ENCODE data around the gene ST6GAL1.

Gene ST6GAL1

GRCh38 chr3:186915806-186916796, 14.2 kb upstream of the ST6GAL1 start:
- Histone ChIP-seq H4K91ac (ENCODE audit: low read length) (no peak overlapping the region), H2BK120ac (ENCODE audit: low read depth, low read length) (no peak overlapping the region), H3K4me2 (ENCODE audit: low read length, poor library complexity, severe bottlenecking) (no peak overlapping the region), H3K4me3 (ENCODE audit: insufficient read depth in 1 of 2, low read depth in 1 of 2, low read length in 2 of 2) (no peak overlapping the region), H3K23ac (ENCODE audit: low read length in 2 of 2) (no peak overlapping the region), H3K14ac (ENCODE audit: low read length in 2 of 2) (no peak overlapping the region), H2BK12ac (ENCODE audit: low read length in 2 of 2) (no peak overlapping the region), H3K36me3 (ENCODE audit: control insufficient read depth in 1 of 2, insufficient read depth in 2 of 2, low read depth in 1 of 2, low read length in 2 of 2) (no peaks in the 10 kb centered on the region), H3K27ac (ENCODE audit: low read length, poor library complexity, severe bottlenecking) (no peak overlapping the region), H3K79me1 (replicated peaks; ENCODE audit: low read length, poor library complexity, severe bottlenecking) (no peaks in the 10 kb centered on the region), H3K27me3 (ENCODE audit: control insufficient read depth in 1 of 2, insufficient read depth in 1 of 2, low read length in 2 of 2) (peaks cover 0 to 16% of the 10 kb centered on the region in 2 experiments), H3K4me1 (ENCODE audit: control insufficient read depth, insufficient read depth, low read depth, low read length) (peaks cover 10% of the 10 kb centered on the region), H4K8ac (ENCODE audit: low read length) (no peak overlapping the region), H3K4ac (ENCODE audit: low read depth in 1 of 2, low read length in 2 of 2) (no peak overlapping the region), H2AFZ (ENCODE audit: low read depth, low read length) (no peak overlapping the region), H3K9me3 (ENCODE audit: control insufficient read depth, low read length) (no peaks in the 10 kb centered on the region), H2BK15ac (ENCODE audit: low read depth, poor library complexity, severe bottlenecking) (no peak overlapping the region), H2BK5ac (ENCODE audit: low read depth, low read length, poor library complexity, severe bottlenecking) (no peak overlapping the region), H3K9ac (ENCODE audit: low read length) (no peak overlapping the region), H3K18ac (ENCODE audit: low read depth in 1 of 2, low read length in 2 of 2) (no peak overlapping the region), H2AK5ac (ENCODE audit: low read length, severe bottlenecking) (peak overlapping the region; percentile 56)
- 83% methylated on average over 7 of the region's 11 CpGs for WGBS
- DNase-seq = no peak

GRCh38 chr3:186917512-186918312, 12.6 kb upstream of the ST6GAL1 start:
- no peak overlapping the region for H2AK5ac ChIP-seq (ENCODE audit: low read length, severe bottlenecking)
- H3K23ac ChIP-seq (ENCODE audit: low read length in 2 of 2) = no peak overlapping the region
- H3K27me3 ChIP-seq (ENCODE audit: control insufficient read depth in 1 of 2, insufficient read depth in 1 of 2, low read length in 2 of 2) = peaks cover 0 to 16% of the 10 kb centered on the region in 2 experiments
- H3K4me2 ChIP-seq (ENCODE audit: low read length, poor library complexity, severe bottlenecking) = no peak overlapping the region
- H4K8ac ChIP-seq (ENCODE audit: low read length) = no peak overlapping the region
- peak overlapping the region in 1 of 2 experiments; percentile 57 for H3K14ac ChIP-seq (ENCODE audit: low read length in 2 of 2)
- H4K91ac ChIP-seq (ENCODE audit: low read length) = no peak overlapping the region
- H3K79me1 ChIP-seq (replicated peaks; ENCODE audit: low read length, poor library complexity, severe bottlenecking) = no peaks in the 10 kb centered on the region
- H3K18ac ChIP-seq (ENCODE audit: low read depth in 1 of 2, low read length in 2 of 2) = no peak overlapping the region
- no peak overlapping the region for H2BK12ac ChIP-seq (ENCODE audit: low read length in 2 of 2)
- no peak overlapping the region for H2BK15ac ChIP-seq (ENCODE audit: low read depth, poor library complexity, severe bottlenecking)
- WGBS = 26% methylated on average over 3 of the region's 4 CpGs
- no peaks in the 10 kb centered on the region for H3K36me3 ChIP-seq (ENCODE audit: control insufficient read depth in 1 of 2, insufficient read depth in 2 of 2, low read depth in 1 of 2, low read length in 2 of 2)
- H3K4ac ChIP-seq (ENCODE audit: low read depth in 1 of 2, low read length in 2 of 2) = no peak overlapping the region
- peak overlapping the region; percentile 61 for H2AFZ ChIP-seq (ENCODE audit: low read depth, low read length)
- no peaks in the 10 kb centered on the region for H3K9me3 ChIP-seq (ENCODE audit: control insufficient read depth, low read length)
- DNase-seq = no peak
- no peak overlapping the region for H3K9ac ChIP-seq (ENCODE audit: low read length)
- H2BK5ac ChIP-seq (ENCODE audit: low read depth, low read length, poor library complexity, severe bottlenecking) = no peak overlapping the region
- peaks cover 12% of the 10 kb centered on the region for H3K4me1 ChIP-seq (ENCODE audit: control insufficient read depth, insufficient read depth, low read depth, low read length)
- no peak overlapping the region for H3K27ac ChIP-seq (ENCODE audit: low read length, poor library complexity, severe bottlenecking)
- H2BK120ac ChIP-seq (ENCODE audit: low read depth, low read length) = no peak overlapping the region
- no peak overlapping the region for H3K4me3 ChIP-seq (ENCODE audit: insufficient read depth in 1 of 2, low read depth in 1 of 2, low read length in 2 of 2)

DNA sequence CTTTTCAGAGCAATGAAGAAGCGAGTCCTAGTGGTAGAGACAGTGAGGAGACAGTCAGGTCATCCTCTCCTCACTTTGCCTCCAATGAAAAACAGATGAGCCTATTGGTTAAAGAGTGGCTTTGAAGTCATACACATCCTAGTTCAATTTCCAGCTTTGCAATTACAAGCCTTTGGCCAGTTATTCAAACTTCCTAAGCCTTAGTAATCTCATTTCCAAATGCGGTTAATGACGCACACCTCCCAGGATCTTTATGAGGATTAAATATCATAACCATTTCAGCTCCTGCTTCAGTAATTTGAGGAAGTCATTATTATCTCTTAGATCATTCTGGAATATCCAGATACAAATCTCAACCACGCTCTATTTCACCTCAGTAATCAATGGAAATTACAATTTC, 10.0 kb upstream of the ST6GAL1 start:
- H2AFZ ChIP-seq (ENCODE audit: low read depth, low read length) = no peak overlapping the region
- H2BK5ac ChIP-seq (ENCODE audit: low read depth, low read length, poor library complexity, severe bottlenecking) = no peak overlapping the region
- no peaks in the 10 kb centered on the region for H3K79me1 ChIP-seq (replicated peaks; ENCODE audit: low read length, poor library complexity, severe bottlenecking)
- H2BK12ac ChIP-seq (ENCODE audit: low read length in 2 of 2) = no peak overlapping the region
- no peak overlapping the region for H4K8ac ChIP-seq (ENCODE audit: low read length)
- no peaks in the 10 kb centered on the region for H3K9me3 ChIP-seq (ENCODE audit: control insufficient read depth, low read length)
- H3K27ac ChIP-seq (ENCODE audit: low read length, poor library complexity, severe bottlenecking) = no peak overlapping the region
- H3K27me3 ChIP-seq (ENCODE audit: control insufficient read depth in 1 of 2, insufficient read depth in 1 of 2, low read length in 2 of 2) = peaks cover 0 to 13% of the 10 kb centered on the region in 2 experiments
- H2BK15ac ChIP-seq (ENCODE audit: low read depth, poor library complexity, severe bottlenecking) = no peak overlapping the region
- H3K4ac ChIP-seq (ENCODE audit: low read depth in 1 of 2, low read length in 2 of 2) = no peak overlapping the region
- H3K14ac ChIP-seq (ENCODE audit: low read length in 2 of 2) = no peak overlapping the region
- no peak overlapping the region for H3K4me3 ChIP-seq (ENCODE audit: insufficient read depth in 1 of 2, low read depth in 1 of 2, low read length in 2 of 2)
- no peak overlapping the region for H2BK120ac ChIP-seq (ENCODE audit: low read depth, low read length)
- no peak overlapping the region for H3K18ac ChIP-seq (ENCODE audit: low read depth in 1 of 2, low read length in 2 of 2)
- no peak overlapping the region for H3K4me2 ChIP-seq (ENCODE audit: low read length, poor library complexity, severe bottlenecking)
- no peaks in the 10 kb centered on the region for H3K36me3 ChIP-seq (ENCODE audit: control insufficient read depth in 1 of 2, insufficient read depth in 2 of 2, low read depth in 1 of 2, low read length in 2 of 2)
- H3K4me1 ChIP-seq (ENCODE audit: control insufficient read depth, insufficient read depth, low read depth, low read length) = peaks cover 13% of the 10 kb centered on the region
- no peak for DNase-seq
- H2AK5ac ChIP-seq (ENCODE audit: low read length, severe bottlenecking) = no peak overlapping the region
- H3K9ac ChIP-seq (ENCODE audit: low read length) = no peak overlapping the region
- no peak overlapping the region for H3K23ac ChIP-seq (ENCODE audit: low read length in 2 of 2)
- WGBS = 81% methylated on average over 4 of the region's 4 CpGs
- H4K91ac ChIP-seq (ENCODE audit: low read length) = no peak overlapping the region

- DNase-seq = no peak
- no peak overlapping the region for H3K18ac ChIP-seq (ENCODE audit: low read depth in 1 of 2, low read length in 2 of 2)
- no peak overlapping the region for H3K14ac ChIP-seq (ENCODE audit: low read length in 2 of 2)
- no peak overlapping the region for H3K9ac ChIP-seq (ENCODE audit: low read length)
- H2AK5ac ChIP-seq (ENCODE audit: low read length, severe bottlenecking) = no peak overlapping the region
- H3K27me3 ChIP-seq (ENCODE audit: control insufficient read depth in 1 of 2, insufficient read depth in 1 of 2, low read length in 2 of 2) = peaks cover 0 to 11% of the 10 kb centered on the region in 2 experiments
- H2BK15ac ChIP-seq (ENCODE audit: low read depth, poor library complexity, severe bottlenecking) = no peak overlapping the region
- H3K9me3 ChIP-seq (ENCODE audit: control insufficient read depth, low read length) = no peaks in the 10 kb centered on the region
- H3K23ac ChIP-seq (ENCODE audit: low read length in 2 of 2) = no peak overlapping the region
- no peak overlapping the region for H3K4ac ChIP-seq (ENCODE audit: low read depth in 1 of 2, low read length in 2 of 2)
- no peak overlapping the region for H2BK5ac ChIP-seq (ENCODE audit: low read depth, low read length, poor library complexity, severe bottlenecking)
- no peak overlapping the region for H2BK12ac ChIP-seq (ENCODE audit: low read length in 2 of 2)
- H2AFZ ChIP-seq (ENCODE audit: low read depth, low read length) = no peak overlapping the region
- 100% methylated on average over 1 of the region's 1 CpG for WGBS
- H4K91ac ChIP-seq (ENCODE audit: low read length) = no peak overlapping the region
- H4K8ac ChIP-seq (ENCODE audit: low read length) = no peak overlapping the region
- H3K79me1 ChIP-seq (replicated peaks; ENCODE audit: low read length, poor library complexity, severe bottlenecking) = no peaks in the 10 kb centered on the region
- H3K4me2 ChIP-seq (ENCODE audit: low read length, poor library complexity, severe bottlenecking) = no peak overlapping the region
- H3K36me3 ChIP-seq (ENCODE audit: control insufficient read depth in 1 of 2, insufficient read depth in 2 of 2, low read depth in 1 of 2, low read length in 2 of 2) = no peaks in the 10 kb centered on the region
- H3K4me3 ChIP-seq (ENCODE audit: insufficient read depth in 1 of 2, low read depth in 1 of 2, low read length in 2 of 2) = no peak overlapping the region
- H3K4me1 ChIP-seq (ENCODE audit: control insufficient read depth, insufficient read depth, low read depth, low read length) = peaks cover 13% of the 10 kb centered on the region
- no peak overlapping the region for H3K27ac ChIP-seq (ENCODE audit: low read length, poor library complexity, severe bottlenecking)
- H2BK120ac ChIP-seq (ENCODE audit: low read depth, low read length) = no peak overlapping the region
Observed at GRCh38 chr3:186920796-186921195, 9.5 kb upstream of the ST6GAL1 start.
